C4-2B (cell line): ENCODE results near the gene MFSD1.

Experiments
- ZFX ChIP-seq: fragments of 450-650 bp; IDR thresholded peaks from 2 replicates; pipeline ENCODE4 v1.6.1; 2017
- TF ChIP-seq, protein P1 (sequence below): fragments of 450-650 bp; conservative IDR thresholded peaks from 2 replicates; pipeline ENCODE4 v1.5.1; 2017; ENCODE audit warnings: mild to moderate bottlenecking

DNA sequence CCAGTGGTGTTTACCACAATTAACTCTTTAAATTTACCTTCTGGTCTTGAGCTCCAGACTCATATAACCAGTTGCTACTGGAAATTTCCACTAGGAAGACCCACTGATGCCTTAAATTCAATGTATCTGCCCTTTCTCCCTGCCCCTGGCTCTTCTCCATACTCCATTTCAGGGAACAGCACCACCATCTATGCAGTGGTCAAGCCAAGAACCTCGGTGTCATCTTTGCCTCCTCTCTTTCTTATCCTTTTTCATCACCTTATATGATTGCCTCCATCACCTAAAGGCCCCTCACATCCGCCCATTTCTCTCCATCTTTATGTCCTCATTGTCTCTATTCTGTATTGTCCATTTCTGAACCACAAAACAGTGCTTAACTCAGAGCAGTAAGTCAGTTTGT is 20.7 kb upstream of the MFSD1 start:
- TF ChIP-seq, protein P1, sequence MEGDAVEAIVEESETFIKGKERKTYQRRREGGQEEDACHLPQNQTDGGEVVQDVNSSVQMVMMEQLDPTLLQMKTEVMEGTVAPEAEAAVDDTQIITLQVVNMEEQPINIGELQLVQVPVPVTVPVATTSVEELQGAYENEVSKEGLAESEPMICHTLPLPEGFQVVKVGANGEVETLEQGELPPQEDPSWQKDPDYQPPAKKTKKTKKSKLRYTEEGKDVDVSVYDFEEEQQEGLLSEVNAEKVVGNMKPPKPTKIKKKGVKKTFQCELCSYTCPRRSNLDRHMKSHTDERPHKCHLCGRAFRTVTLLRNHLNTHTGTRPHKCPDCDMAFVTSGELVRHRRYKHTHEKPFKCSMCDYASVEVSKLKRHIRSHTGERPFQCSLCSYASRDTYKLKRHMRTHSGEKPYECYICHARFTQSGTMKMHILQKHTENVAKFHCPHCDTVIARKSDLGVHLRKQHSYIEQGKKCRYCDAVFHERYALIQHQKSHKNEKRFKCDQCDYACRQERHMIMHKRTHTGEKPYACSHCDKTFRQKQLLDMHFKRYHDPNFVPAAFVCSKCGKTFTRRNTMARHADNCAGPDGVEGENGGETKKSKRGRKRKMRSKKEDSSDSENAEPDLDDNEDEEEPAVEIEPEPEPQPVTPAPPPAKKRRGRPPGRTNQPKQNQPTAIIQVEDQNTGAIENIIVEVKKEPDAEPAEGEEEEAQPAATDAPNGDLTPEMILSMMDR, result no peak; the same call in 1 of the 2 replicates
- TF ChIP-seq ZFX, result no peak
